Activated CD4-positive, CD25-positive, alpha-beta regulatory T cell treated with anti-CD3 and anti-CD28 coated beads, Interleukin-2, amount 50 U/mL, for 16 hours (primary cell): Measurements from ENCODE around the gene IQCK.

Experiments used
- DNase-seq: peaks from one replicate; pipeline ENCODE4 v3.0.0-alpha.2; 2020; ENCODE audit warnings: low read depth, low spot score

IQCK gene

DNA sequence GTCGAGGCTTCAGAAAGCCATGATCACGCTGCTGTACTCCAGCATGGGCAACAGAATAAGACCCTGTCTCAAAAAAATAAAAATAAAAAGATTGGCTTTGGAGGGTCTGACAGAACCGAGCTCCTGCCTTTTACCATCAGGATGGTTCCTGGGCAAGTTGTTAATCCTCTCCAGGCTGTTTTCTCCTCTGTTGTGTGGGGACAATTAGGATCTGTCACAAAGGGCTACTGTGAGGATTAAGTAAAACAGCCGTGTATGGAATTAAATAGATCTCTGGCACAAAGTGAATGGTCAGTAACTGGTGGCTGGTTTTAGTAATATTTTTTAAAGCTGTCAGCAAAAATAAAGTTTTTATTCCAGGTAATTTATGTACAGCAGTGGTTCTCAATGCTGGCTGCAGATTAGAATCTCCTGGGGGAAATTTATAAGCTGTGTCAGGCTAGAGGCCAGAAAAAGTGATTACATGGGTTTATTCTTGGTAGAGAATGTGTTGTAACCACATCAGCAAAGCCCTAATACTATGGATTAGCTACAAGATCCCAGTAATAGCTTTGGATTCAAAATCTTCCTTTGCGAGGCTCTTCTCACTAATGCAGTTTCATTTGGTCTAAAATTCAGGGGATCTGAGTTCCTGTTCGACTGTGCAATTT lies 119.4 kb downstream of the IQCK start:
- no peak for DNase-seq

DNA sequence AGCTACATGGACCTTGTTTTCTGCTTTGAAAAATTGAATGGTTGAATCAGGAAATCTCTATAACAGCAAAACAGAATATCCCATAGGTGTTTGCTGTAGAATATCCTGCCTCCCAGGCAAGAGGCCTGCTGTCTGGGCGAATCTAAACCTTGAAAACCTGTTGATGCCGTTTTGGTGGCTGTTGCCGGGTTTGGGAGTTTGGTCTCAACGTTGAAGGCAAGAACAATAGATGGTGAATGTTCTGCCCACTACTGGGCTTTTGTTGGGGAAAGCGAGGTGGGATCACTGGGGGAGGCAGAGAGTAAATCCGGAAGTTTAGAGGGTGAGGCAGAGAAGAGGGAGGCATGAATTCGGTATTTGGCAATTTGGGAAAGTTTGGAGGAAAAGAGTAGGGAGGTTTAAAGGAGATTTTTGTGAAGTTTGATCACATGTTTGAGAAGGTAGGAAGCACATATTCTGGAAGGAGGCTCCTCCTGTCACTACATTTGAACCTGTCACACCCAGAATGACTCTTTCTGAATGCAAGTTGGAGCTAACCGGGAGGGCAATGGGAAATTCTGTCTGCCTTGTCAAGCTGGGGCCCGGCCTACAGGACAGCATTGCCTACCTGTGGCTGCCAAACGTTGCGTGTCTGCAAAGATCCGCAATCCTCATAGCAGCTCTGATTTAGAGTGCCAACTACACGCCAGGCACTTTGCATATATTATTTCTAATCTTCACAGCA lies 120.1 kb downstream of the IQCK start:
- no peak for DNase-seq

GRCh38 chr16:19840524-19841110 lies 122.5 kb downstream of the IQCK start:
- DNase-seq: no peak

GRCh38 chr16:19841184-19841583 lies 123.1 kb downstream of the IQCK start:
- no peak for DNase-seq

- no peak for DNase-seq
Measured at GRCh38 chr16:19842426-19843157, 124.5 kb downstream of the IQCK start.

- no peak for DNase-seq
Measured at GRCh38 chr16:19843371-19843770, 125.3 kb downstream of the IQCK start.

- DNase-seq: no peak
Measured at GRCh38 chr16:19844945-19845641, 127.0 kb downstream of the IQCK start.

GRCh38 chr16:19846436-19846835 lies 128.4 kb downstream of the IQCK start:
- DNase-seq: no peak

GRCh38 chr16:19848756-19849155 lies 130.7 kb downstream of the IQCK start:
- DNase-seq: no peak

GRCh38 chr16:19850131-19850817 lies 132.2 kb downstream of the IQCK start:
- DNase-seq: no peak

GRCh38 chr16:19851476-19851875 lies 133.4 kb downstream of the IQCK start:
- DNase-seq: no peak

- no peak for DNase-seq
Measured at GRCh38 chr16:19853132-19853741, 135.2 kb downstream of the IQCK start.

DNA sequence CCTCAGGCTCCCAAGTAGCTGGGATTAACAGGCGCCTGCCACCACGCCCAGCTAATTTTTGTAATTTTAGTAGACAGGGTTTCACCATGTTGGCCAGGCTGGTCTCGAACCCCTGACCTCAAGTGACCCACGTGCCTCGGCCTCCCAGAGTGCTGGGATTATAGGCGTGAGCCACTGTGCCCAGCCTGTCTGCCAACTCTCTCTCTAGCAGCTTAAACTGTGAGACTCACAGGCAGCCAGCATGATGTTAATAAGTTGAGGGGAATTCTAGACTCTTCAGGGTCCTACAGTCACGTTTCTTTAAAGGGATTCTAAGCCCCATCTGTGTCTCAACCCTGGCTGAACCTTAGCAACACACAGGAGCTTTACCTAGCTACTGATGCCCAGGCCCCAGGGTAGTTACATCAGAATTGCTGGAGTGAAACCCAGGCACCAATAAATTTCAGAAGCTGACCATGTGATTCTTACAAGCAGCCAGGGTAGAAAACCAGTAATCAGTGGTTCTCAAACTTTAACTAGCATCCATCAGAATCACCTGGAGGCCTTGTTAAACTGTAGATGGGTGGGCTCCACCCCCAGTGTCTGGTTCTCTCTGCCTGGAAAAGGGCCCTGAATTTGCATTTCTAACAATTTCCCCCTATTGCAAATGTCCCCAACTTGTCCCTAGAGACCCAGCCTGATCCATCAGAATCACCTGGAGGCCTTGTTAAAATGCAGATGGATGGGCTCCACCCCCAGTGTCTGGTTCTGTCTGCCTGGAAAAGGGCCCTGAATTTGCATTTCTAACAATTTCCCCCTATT lies 135.9 kb downstream of the IQCK start:
- DNase-seq: no peak

DNA sequence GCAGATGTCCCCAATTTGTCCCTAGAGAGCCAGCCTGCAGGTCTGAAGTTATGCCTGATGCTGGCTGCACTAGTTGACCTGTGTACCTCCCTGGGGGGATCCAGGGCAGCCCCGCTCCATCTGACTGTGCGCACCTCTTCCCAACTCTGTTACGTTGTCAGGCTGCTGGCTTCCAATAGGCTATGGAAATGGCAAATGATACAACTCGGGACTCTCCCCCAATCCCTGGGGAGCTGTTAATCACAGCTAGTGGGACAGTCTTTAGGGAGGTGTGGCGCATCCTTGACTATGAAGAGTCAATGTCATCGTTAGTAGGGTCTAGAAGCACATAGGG lies 136.4 kb downstream of the IQCK start:
- DNase-seq: no peak

GRCh38 chr16:19856120-19856519 lies 138.0 kb downstream of the IQCK start:
- no peak for DNase-seq

GRCh38 chr16:19857593-19858339 lies 139.7 kb downstream of the IQCK start:
- no peak for DNase-seq

DNA sequence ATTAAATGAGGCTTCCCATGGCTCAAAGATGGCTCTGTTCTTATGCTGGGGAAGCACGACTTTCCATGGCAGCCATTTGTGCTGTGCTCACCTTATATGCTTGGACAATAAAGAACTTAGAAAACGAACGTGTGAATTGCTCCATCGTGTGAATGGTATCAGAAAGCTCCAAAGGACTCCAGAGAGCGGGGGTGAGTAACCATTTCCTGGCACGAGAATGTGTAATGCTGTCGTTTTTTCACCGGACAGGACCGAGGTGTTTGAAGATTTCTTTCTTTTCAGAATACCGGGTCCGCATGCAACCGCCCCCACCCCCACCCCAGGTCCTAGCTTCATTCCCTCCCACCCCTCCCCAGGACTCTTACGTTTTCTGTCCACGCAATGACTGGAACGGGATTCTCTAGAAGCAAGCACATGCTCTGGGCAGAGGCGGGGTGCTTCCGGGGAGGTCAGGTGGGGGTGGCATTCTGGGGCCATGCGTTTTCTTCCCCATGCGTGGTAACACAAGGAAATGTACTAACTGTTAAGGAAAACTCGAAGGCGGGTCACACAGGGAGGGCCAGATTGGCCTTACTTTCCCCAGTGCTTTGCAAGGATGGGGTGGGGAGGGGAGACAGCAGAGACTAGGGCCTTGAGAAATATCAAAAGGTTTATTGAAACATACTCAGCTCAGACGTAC lies 140.4 kb downstream of the IQCK start:
- no peak for DNase-seq

DNA sequence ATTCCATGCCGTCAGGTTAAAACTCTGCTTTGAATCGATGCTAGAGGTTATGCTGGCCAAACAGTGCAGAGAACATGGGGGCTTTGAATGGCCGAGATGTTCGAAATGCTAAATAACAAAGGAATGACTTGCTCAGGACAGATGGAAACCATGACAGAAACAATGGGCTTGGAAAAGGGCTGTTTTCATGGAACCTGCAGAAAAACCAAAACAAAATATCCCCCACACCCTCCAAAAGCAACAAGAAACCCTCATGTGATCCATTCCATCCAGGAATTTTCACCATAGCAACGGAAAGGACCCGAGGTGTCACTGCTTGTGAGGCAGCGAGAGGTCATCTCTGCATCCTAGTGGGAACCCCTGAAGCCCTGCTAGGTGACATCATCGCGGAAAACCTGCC lies 141.1 kb downstream of the IQCK start:
- no peak for DNase-seq

DNA sequence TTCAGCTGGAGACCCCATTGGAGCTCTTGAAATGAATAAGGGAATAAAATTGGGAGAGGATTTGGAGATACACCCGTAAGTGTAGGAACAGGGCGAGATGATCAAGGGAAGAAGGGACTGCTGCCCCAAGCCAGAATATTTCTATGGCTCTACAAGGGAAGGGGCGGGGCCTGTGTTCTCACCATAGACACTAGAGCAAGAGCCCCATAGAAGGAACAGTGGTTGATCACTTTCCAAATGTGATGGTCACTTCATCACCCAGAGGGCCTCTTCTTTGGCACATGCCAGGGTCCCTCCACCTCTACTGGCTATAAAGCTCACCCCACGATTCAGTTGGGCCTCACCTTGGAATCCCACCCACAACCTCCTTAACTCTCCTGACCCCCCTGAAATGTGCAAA lies 141.5 kb downstream of the IQCK start:
- no peak for DNase-seq
